A673 (cell line): ENCODE results near the gene BRSK1.

ENCODE experiments used
- CTCF ChIP-seq: fragments of 300-800, 200-600 bp; sonication (generic); conservative IDR thresholded peaks from 2 replicates; pipeline ENCODE4 v1.5.1; 2017; ENCODE audit warnings: low read depth, mild to moderate bottlenecking, antibody characterized with exemption, low read length, moderate library complexity, mixed read lengths
- EZH2 ChIP-seq: fragments of 200-600 bp; sonication (generic); IDR thresholded peaks from 2 replicates; pipeline ENCODE4 v1.6.1; 2017; ENCODE audit warnings: borderline replicate concordance, low read depth, mild to moderate bottlenecking, mixed read lengths, antibody characterized with exemption, low read length; ENCODE audit not compliant: poor library complexity, severe bottlenecking

GRCh38 chr19:55308281-55308680 is 24.5 kb downstream of the BRSK1 start:
- no peak for TF ChIP-seq CTCF
- TF ChIP-seq EZH2: no peak
